ENCODE measurements around the gene NOP9. TPM values are rescaled to one million over a fixed set of nuclear protein-coding genes. Genes with fewer than 3 reads are reported as not detected.

The NOP9 gene
- total and polyA plus RNA-seq, 9 of the 15 experiments (the other 6 are each of a cell fraction or from before 2014, with no cell fraction given), result 1.0 to 27.9 (median 15.1) TPM

GRCh38 chr14:24334431-24335291 is 35.0 kb downstream of the NOP9 start, which contains the start of gene ADCY4 (continued):
- TF ChIP-seq TSC22D4 (tag; IDR thresholded peaks at IDR 0.05), result no peak
- no peak for TF ChIP-seq NELFE (IDR thresholded peaks at IDR 0.05; ENCODE audit: insufficient read depth, insufficient read length)
- TF ChIP-seq NFIC (IDR thresholded peaks at IDR 0.05), result no peak
- no peak for TF ChIP-seq PBX2 (CRISPR knock-in tag; IDR thresholded peaks at IDR 0.05; ENCODE audit: low read depth)
- no peak for TF ChIP-seq PBX2 (tag; conservative IDR thresholded peaks at IDR 0.05; ENCODE audit: low read depth)
- no peak for TF ChIP-seq MEF2D (tag; conservative IDR thresholded peaks at IDR 0.05; ENCODE audit: low read depth)
- no peak for TF ChIP-seq BMI1 (IDR thresholded peaks at IDR 0.05; ENCODE audit: low read length)
- no peak for TF ChIP-seq ELK3 (CRISPR knock-in tag; IDR thresholded peaks at IDR 0.05)
- TF ChIP-seq CC2D1A (IDR thresholded peaks at IDR 0.05), result no peak
- no peak for TF ChIP-seq ZNF699 (CRISPR knock-in tag; IDR thresholded peaks at IDR 0.05; ENCODE audit: insufficient replicate concordance)
